Measurements from ENCODE around the gene PMPCB. TPM values are rescaled to one million over a fixed set of nuclear protein-coding genes. Genes with fewer than 3 reads are reported as not detected.

The PMPCB gene
- total RNA-seq, 4 donors from 2014 or later = 20.6 to 64.6 (median 46.3) TPM

DNA sequence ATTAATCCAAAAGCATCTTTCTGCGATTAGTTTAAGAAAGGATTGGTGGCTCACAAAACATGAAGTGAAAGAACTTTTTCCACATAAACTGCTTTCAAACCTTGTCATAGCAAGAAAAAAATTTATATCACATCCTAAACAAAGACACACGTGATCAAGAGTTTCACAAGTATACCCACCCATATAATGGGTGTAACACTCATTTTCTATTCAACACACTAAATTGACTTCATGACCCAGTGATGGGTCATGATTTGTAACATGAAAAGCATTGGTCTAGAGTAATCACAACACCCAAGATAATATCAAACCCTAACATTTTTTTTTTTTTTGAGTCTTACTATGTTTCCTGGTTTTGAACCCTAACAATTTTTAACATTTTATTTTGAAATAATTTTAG is 17.6 kb downstream of the PMPCB start:
- Histone ChIP-seq H3K36me3 (peaks cover 0 to 99% (median 42%) of the 10 kb centered on the region in 4 donors), H3K9me3 (no peaks in the 10 kb centered on the region), H3K4me3 (no peak overlapping the region), H3K27me3 (no peaks in the 10 kb centered on the region), H3K27ac (no peak overlapping the region), H3K4me1 (no peaks in the 10 kb centered on the region)
- TF ChIP-seq, protein P1, sequence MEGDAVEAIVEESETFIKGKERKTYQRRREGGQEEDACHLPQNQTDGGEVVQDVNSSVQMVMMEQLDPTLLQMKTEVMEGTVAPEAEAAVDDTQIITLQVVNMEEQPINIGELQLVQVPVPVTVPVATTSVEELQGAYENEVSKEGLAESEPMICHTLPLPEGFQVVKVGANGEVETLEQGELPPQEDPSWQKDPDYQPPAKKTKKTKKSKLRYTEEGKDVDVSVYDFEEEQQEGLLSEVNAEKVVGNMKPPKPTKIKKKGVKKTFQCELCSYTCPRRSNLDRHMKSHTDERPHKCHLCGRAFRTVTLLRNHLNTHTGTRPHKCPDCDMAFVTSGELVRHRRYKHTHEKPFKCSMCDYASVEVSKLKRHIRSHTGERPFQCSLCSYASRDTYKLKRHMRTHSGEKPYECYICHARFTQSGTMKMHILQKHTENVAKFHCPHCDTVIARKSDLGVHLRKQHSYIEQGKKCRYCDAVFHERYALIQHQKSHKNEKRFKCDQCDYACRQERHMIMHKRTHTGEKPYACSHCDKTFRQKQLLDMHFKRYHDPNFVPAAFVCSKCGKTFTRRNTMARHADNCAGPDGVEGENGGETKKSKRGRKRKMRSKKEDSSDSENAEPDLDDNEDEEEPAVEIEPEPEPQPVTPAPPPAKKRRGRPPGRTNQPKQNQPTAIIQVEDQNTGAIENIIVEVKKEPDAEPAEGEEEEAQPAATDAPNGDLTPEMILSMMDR (IDR thresholded peaks at IDR 0.05) = no peak
- no peak for TF ChIP-seq EP300 (IDR thresholded peaks at IDR 0.05; ENCODE audit: low read depth)
- TF ChIP-seq POLR2A (IDR thresholded peaks at IDR 0.05) = no peak
- TF ChIP-seq POLR2AphosphoS5 (IDR thresholded peaks at IDR 0.05) = no peak
- intact Hi-C loops (cut with DNase I; ENCODE audit: low total_unique reads) (no loop called here), in situ Hi-C loops (cut with MboI; ENCODE audit: low pct_ligation_motif_present in 1 of 4, low pct_unique_long_range_greater_than_20kb in 1 of 4, low sequenced_read_pairs in 3 of 4) (no loop called here)
- 68 to 81% methylated on average over 2 of the region's 2 CpGs for WGBS, 2 donors (ENCODE audit: low coverage in 1 of 2)
- DNase-seq = no peak

DNA sequence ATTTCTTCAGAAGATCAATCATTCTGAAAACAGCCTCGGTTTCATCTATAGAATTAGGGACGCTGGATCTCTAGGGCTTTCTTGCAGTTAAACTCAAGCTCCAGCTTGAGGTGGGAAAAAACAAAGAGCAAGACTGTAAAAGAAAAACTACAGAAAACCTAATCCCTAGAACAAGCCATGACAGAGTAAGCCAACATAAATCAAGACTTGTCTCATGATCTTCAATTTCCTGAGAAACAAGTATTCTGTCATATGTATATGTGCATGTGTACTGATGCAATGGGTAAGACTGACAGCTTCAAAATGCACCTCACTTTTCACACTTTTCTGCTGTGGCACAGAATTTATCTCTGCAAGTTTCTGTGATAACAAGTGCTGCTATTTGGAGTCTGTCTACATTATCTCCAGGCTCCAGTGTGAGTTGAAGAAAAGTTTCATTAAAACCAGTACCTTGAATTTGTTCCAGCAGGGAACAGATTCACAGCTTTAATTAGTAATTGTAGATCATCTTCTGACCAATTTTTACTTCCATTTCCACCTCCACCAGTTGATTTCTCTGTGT is 19.2 kb downstream of the PMPCB start:
- 86 to 89% methylated on average over 2 of the region's 2 CpGs for WGBS, 2 donors (ENCODE audit: low coverage in 1 of 2)
- intact Hi-C loops (cut with DNase I; ENCODE audit: low total_unique reads) = no loop called here
- Histone ChIP-seq H3K27ac (no peak overlapping the region), H3K9me3 (no peaks in the 10 kb centered on the region), H3K36me3 (peaks cover 0 to 98% (median 40%) of the 10 kb centered on the region in 4 donors), H3K27me3 (no peaks in the 10 kb centered on the region), H3K4me3 (no peak overlapping the region), H3K4me1 (no peaks in the 10 kb centered on the region)
- DNase-seq = no peak
- TF ChIP-seq POLR2A (IDR thresholded peaks at IDR 0.05) (no peak), EP300 (IDR thresholded peaks at IDR 0.05; ENCODE audit: low read depth) (no peak), POLR2AphosphoS5 (IDR thresholded peaks at IDR 0.05) (no peak)
- TF ChIP-seq, protein P1 (IDR thresholded peaks at IDR 0.05) = no peak
- in situ Hi-C loops (cut with MboI; ENCODE audit: low pct_ligation_motif_present in 1 of 4, low pct_unique_long_range_greater_than_20kb in 1 of 4, low sequenced_read_pairs in 3 of 4) = no loop called here

DNA sequence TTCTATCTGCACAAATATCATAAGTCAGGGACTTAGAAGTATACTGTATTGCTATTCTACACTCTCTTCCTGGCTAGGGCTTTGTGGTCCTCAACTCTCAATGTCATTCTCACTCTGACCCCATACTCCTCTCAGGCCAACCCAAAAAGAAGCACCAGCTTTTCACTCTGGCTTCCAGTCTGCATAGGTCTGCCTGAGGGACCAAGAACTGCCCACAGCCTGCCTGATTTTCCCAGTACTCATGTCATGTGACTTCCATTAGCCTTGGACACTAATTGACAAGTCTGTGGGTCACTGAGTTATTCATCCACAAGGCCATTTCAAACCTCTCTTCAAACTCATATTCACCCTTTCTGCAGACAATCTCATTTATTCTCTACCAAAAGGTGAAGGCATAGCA is 19.8 kb downstream of the PMPCB start:
- no peak for DNase-seq
- TF ChIP-seq POLR2AphosphoS5 (IDR thresholded peaks at IDR 0.05) = no peak
- TF ChIP-seq, protein P1 (IDR thresholded peaks at IDR 0.05) = no peak
- TF ChIP-seq POLR2A (IDR thresholded peaks at IDR 0.05) = no peak
- TF ChIP-seq EP300 (IDR thresholded peaks at IDR 0.05; ENCODE audit: low read depth) = no peak
- Histone ChIP-seq H3K4me1 (no peaks in the 10 kb centered on the region), H3K9me3 (no peaks in the 10 kb centered on the region), H3K27me3 (no peaks in the 10 kb centered on the region), H3K36me3 (peaks cover 0 to 98% (median 40%) of the 10 kb centered on the region in 4 donors), H3K27ac (no peak overlapping the region), H3K4me3 (no peak overlapping the region)
- in situ Hi-C loops (cut with MboI; ENCODE audit: low pct_ligation_motif_present in 1 of 4, low pct_unique_long_range_greater_than_20kb in 1 of 4, low sequenced_read_pairs in 3 of 4) (no loop called here), intact Hi-C loops (cut with DNase I; ENCODE audit: low total_unique reads) (no loop called here)

DNA sequence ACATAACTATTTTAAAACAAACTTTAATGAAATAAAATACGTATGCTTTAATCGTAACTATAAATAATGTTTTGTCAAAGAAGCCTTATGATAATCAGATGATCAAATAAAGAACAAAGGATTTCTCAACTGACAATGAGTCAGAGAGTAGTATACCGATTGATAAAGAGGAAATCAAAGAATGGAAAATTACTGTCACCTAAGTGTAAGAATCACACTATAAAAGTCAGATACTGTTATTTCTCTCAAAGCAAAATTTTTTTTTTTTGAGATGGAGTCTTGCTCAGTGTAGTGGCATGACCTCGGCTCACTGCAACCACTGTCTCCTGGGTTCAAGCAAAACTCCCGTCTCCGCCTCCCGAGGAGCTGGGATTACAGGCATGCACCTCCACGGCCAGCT is 28.5 kb downstream of the PMPCB start:
- H3K9me3 ChIP-seq = no peaks in the 10 kb centered on the region
- intact Hi-C loops (cut with DNase I; ENCODE audit: low total_unique reads) (no loop called here), in situ Hi-C loops (cut with MboI; ENCODE audit: low pct_ligation_motif_present in 1 of 4, low pct_unique_long_range_greater_than_20kb in 1 of 4, low sequenced_read_pairs in 3 of 4) (no loop called here)
- DNase-seq = no peak
- no peaks in the 10 kb centered on the region for H3K27me3 ChIP-seq
- no peak overlapping the region for H3K27ac ChIP-seq
- no peaks in the 10 kb centered on the region for H3K4me1 ChIP-seq
- WGBS, 2 donors (ENCODE audit: low coverage in 1 of 2) = 82 to 93% methylated on average over 4 to 8 of the region's 8 CpGs
- H3K36me3 ChIP-seq = peaks cover 0 to 63% (median 18%) of the 10 kb centered on the region in 4 donors
- TF ChIP-seq, protein P1 (IDR thresholded peaks at IDR 0.05) = no peak
- TF ChIP-seq POLR2AphosphoS5 (IDR thresholded peaks at IDR 0.05) (no peak), EP300 (IDR thresholded peaks at IDR 0.05; ENCODE audit: low read depth) (no peak), POLR2A (IDR thresholded peaks at IDR 0.05) (no peak)
- H3K4me3 ChIP-seq = no peak overlapping the region

All from transverse colon (tissue), 4 donors.